GM19397 (cell line): ENCODE measurements around the gene PRDX5.
"Not testable (repeated sequence)": the region's sequence is repeated elsewhere in the genome, so short reads cannot be mapped to it uniquely, and the experiment has no call there.

ENCODE experiments used
- ATAC-seq: cut with Tn5 transposase; IDR thresholded peaks from one replicate; pipeline ENCODE4 v1.9.1; 2021; ENCODE audit warnings: mild to moderate bottlenecking, moderate library complexity; ENCODE audit not compliant: unreplicated experiment

The PRDX5 gene

DNA sequence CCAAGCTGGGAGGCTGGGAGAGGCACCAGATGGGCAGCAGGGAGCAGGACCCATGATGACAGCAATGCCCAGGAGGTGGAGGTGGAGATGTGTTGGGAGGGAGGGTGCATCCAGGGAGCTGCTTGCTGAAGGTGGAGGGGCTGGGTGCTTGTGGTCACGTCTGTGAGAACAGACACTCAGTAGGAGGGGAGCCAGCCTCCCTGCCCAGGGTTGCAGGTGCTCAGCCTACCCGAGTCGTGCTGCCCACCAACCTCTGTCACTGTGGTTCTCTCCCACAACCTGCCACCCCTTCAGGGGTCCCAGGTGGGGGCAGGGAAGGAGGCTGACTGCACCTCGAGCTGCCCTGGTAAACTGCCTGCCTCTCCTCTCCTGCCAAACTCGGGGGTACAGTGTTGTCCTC, 5.5 kb downstream of the PRDX5 start:
- no peak for ATAC-seq

DNA sequence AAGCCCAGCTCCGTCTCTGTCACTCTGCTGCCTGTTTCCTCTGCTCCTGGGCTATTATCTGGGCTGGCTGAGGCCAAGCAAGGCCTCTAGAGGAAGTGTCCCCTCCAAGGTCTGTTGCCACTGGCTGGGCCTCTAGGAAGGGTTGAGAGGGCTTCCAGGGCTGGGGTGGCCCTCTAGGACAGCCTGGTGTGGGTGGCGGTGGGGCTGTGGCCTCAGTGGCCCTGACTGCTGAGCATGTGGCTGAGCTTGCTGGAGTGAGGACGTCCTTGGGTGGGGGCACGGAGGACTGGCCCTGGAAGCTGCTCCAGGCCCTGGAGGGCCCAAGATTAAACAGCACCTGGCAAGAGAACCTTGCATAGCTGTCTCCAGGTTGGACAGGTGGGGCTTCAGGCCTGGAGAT, 6.1 kb downstream of the PRDX5 start:
- not testable (repeated sequence) for ATAC-seq

DNA sequence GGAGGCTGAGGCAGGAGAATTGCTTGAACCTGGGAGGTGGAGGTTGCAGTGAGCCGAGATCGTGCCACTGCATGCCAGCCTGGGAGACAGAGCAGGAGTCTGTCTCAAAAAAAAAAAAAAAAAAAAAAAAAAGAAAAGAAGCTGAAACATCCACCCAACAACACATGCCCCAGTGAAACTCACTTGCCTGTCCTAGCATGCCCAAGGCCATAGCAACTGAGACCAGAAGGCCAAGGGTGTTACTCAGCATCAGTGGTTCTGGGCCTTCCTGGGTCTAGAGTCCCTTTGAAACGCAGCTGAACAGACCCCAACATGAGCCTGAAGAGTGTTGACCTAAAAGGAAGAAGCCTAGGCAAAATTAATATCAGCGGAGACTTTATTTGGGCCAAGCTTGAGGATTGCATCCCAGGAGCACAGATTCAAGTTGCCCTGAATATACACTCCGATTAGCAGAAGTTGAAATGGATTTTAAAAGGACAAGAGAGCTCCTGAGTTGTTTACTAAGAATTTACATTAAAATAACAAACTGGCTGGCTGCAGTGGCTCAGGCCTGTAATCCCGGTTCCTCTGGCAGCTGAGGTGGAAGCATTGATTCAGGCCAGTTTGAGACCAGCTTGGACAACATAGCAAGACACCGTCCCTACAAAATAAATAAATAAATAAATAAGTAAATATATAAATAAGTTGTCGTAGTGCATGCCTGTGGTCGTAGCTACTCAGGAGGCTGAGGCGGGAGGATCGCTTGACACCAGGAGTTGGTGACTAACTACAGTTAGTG, 7.0 kb downstream of the PRDX5 start:
- no peak for ATAC-seq

DNA sequence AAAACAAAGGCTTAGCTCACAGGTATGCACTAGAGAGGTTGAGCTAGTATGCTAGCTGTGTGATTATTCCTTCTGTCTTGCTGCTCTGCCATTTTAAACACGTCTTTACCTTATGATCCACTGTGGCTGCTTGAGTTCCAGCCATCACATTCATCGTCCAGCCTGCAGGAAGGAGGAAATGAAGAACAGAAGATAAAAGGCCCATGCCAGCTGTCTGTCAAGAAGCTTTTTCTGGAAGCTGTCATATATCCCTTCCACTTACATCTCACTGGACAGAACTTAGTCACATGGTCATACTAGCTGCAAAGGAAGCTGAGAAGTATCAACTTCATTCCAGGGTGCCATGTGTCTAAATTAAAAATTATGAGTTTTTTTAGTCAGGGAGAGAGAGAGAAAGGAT, 9.5 kb downstream of the PRDX5 start:
- ATAC-seq, result no peak

DNA sequence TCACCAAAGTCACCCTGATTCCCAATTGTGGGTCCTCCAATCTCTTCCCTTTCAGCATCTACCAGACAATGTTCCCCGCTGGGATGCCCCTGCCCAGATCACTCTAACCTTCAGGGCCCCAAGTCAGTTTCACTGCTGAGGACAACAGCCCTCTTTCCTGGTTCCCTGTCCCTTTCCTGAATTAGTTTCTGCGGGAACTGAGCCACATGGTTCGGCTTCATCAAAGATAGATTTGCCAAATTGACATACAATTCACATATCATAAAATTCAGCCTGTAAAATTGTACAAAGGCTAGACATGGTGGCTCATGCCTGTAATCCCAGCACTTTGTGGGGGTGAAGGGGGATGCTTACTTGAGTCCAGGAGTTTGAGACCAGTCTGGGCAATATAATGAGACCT, 10.1 kb downstream of the PRDX5 start:
- no peak for ATAC-seq

DNA sequence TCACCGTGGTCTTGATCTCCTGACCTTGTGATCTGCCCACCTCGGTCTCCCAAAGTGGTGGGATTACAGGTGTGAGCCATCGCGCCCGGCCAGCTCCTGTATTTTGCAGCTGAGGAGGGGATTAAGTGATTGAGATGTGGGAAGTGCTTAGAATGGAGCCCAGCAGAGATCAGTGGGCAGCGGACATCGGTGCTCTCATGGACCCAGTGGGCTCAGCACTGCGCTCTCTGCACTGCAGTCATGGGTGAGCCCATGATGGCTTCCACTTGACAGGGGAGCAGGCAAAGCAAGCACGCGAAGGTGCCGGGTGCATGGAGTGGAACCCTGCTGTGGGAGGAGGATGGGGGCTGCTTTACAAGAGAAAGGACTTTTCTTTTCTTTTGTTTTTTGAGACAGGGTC, 13.0 kb downstream of the PRDX5 start:
- ATAC-seq, result no peak

DNA sequence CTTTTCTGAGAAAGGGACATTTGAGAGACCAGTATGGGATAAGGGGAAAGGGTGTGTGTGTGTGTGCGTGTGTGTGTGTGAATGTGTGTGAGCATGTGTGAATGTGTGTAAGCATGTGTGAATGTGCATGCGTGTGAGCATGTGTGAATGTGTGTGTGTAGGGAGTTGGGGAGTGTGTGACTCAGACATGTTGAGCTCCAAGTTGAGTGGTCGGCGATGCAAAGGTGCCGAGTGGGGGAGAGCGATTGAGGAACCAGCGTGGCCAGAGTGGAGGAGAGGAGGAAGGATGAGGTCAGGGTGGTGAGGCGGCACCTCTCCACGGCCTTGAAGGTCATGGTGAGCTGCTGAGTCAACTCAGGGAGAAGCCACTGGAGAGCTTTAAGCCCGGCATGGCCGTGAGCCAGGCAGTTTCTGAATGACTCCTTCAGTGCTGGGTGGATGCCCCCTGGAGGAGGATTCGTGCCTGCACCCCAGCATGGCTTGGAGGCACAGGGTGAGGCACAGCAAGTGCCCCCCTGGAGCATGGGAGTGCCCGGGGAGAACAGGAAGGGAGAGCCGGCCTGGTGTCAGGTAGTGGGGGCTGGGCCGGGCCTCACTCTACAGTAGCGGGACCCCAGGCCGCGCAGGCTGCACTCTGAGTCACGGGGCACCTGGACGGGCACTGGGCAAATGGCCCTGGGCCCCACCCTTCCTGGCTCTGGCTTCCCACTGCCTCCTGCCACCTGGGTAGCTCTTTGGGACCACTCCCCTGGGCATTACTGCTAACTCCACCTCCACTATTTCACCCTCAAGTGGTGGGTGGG, 13.8 kb downstream of the PRDX5 start:
- ATAC-seq, result no peak

DNA sequence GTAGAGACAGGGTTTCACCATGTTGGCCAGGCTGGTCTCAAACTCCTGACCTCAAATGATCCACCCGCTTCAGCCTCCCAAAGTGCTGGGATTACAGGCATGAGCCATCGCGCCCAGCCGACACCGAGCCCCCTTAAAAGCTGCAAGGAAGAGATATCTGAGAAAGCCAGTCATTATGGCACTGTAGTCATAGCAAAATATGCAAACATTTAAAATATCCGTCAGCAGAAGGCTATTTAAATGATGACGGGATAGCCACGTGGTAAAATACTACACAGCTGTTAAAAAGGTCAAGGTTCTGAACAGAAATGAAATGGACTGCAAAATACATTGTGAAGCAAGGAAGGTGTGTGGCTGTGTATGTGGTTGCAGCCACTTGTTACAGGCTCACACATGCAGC, 15.6 kb downstream of the PRDX5 start:
- no peak for ATAC-seq

DNA sequence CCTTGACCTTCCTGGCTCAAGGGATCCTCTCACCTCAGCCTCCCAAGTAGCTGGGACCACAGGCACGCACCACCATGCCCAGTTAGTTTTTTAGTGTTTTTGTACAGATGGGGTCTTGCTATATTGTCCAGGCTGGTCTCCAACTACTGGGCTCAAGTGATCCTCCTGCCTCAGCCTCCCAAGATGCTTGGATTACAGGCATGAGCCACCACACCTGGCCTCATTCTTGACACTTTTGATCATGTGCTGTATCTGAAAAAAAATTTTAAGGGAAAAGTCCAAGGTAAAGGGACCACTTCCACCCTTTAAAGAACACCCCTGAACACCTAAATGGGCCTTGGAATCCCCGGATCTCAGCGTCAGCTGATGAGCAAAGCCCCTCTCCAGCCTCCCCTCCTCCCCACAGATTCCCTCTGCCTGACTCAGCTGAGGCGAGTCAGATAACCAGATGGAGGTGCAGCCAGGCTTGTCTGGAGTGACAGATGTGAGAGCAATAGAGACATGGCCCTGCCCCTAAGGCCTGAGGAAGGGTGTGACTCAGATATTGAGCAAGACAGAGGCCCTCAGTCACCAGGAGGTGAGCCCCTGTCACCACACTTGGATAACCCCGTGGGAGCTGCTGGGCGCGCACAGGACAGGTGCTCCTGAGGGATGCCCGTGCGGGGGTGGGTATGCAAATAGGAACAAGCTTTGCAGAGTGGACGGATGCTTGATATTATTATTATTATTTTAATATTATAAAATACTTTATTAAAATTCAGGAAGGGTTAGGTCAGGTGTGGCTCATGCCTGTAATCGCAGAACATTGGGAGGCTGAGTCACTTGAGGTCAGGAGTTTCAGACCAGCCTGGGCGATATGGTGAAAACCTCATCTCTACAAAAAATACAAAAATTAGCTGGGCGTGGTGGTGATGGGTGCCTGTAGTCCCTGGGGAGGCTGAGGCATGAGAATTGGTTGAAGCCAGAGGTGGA, 17.1 kb downstream of the PRDX5 start:
- peak; percentile 83 for ATAC-seq

DNA sequence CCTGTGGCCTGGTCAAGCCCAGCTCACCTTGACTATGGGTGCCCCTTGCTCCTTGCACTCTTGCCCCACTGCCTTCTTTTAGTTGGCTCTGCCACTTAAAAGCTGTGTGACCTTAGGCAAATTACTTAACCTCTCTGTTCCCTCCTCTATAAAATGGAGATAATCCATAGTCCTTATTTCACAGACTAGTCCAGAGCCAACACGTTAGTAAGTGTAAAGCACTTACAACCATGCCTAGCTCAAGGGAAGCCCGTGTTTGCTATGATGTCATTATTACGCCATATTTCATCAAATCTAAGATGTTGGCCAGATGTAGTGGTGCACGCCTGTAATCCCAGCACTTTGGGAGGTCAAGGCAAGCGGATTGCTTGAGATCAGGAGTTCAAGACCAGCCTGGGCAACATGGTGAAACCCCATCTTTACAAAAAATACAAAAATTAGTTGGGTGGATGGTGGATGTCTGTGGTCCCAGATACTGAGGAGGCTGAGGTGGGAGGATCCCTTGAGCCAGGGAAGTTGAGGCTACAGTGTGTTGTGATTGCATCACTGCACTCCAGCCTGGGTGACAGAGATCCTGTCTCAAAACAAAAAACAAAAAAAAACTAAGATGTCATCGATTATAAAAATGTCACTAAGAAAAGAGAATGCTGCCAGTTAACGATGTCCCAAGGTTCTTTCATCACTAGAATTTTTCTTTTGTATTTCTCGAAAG, 19.8 kb downstream of the PRDX5 start:
- no peak for ATAC-seq

DNA sequence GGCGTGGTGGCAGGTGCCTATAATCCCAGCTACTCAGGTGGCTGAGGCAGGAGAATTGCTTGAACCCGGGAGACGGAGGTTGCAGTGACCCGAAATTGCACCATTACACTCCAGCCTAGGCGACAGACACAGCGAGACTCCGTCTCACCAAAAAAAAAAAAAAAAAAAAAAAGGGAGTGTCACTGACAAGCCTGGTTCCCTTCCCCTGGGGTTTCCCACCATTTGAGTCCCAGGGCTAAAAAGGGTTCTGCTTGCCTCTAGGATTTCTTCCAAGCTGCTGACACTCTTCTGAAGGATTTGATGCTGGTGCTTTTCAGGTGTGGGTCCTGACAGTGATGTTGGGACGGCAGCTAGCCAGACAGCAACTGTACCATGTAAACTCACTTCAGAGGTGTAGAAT, 20.8 kb downstream of the PRDX5 start:
- ATAC-seq, result no peak

DNA sequence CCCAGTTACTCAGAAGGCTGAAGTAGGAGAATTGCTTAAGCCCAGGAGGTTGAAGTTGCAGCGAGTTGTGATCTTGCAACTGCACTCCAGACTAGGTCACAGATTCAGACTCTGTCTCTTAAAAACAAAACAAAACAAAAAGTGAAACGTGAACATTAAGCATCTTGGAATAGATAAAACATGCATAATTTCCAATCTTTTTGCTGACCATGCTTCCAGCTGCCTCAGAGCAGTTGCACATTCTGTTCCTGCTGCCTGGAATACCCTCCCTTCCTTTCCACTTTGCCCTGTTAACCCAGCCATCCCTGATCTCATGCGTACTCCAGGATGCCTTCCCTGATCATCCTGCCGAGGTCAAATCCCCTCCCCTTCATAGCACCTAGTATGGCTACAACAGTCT, 21.4 kb downstream of the PRDX5 start:
- no peak for ATAC-seq

DNA sequence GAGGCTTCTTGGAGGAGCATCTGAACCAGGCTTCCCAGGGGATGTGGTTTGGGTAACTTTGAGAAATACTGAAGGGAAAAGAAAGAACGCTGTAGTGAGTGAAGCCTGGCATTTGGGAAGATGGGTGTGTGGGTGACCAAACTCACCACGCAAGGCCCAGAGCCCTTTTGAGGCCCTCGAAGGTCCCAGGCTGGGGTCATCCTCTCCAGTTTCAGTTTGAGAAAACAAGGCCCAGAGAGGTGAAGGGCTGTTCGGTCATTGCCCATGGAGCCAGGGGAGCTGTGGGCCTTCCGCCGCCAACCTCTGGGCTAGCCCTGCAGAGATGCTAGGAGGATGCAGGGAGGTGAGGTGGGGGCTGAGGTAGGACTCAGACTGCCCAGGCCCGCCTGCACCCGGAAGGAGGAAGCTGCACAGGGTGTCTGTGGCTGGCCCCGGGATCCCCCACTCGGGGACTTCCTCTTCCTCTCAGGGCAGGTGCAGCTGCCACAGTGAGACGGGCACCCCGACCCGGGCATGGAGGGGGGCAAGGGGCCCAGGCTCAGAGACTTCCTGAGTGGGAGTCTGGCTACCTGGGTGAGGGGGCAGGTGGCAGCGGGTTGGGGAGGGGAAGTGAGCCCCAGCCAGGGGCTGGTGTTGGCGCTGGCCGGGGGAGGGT, 22.0 kb downstream of the PRDX5 start, which contains the start of gene CCDC88B:
Gene CCDC88B, plus strand, starts transcription at position 451 of the 655 bp plus-strand sequence. Its CDS starts 63 bp downstream, at position 514.
- ATAC-seq, result peak; percentile 64

DNA sequence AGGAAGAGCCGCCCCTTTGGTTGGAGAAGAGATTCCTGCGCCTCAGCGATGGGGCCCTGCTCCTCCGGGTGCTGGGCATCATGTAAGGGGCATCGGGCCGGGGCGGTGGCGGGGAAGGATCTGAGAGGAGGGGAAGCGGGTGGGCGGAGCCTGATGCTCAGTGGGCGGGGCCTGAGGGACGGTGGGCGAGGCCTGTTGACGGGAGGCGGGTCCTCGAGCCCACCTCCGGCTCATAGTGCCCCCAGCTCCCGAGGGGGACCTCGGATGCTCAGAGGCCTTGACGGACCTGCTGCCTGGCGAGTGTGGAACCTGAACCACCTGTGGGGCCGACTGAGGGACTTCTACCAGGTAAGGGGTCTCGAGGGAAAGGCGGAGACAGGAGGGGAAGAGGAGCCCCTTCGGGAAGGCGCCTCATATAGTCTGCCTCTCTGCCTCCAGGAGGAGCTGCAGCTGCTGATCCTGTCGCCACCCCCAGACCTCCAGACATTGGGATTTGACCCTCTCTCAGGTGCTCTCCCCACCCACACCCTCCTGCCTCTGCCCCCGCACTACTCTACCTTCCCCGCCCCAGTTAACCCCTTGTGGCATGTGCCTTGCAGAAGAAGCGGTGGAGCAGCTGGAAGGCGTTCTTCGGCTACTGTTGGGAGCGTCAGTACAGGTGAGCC, 22.9 kb downstream of the PRDX5 start:
- ATAC-seq, result peak; percentile 36

DNA sequence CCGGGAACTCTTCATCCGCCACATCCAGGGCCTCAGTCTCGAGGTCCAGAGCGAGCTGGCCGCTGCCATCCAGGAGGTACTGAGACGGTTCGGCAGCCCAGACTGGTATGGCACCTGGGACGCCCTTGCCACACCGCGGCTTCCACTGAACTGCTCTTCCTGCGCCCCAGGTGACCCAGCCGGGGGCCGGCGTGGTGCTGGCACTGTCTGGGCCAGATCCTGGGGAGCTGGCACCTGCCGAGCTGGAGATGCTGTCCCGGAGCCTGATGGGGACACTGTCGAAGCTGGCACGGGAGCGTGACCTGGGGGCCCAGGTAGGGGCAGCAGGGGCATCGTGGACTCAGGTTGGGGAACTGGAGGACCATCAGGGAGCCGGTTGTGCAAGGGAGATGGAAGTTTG, 23.5 kb downstream of the PRDX5 start:
- no peak for ATAC-seq

DNA sequence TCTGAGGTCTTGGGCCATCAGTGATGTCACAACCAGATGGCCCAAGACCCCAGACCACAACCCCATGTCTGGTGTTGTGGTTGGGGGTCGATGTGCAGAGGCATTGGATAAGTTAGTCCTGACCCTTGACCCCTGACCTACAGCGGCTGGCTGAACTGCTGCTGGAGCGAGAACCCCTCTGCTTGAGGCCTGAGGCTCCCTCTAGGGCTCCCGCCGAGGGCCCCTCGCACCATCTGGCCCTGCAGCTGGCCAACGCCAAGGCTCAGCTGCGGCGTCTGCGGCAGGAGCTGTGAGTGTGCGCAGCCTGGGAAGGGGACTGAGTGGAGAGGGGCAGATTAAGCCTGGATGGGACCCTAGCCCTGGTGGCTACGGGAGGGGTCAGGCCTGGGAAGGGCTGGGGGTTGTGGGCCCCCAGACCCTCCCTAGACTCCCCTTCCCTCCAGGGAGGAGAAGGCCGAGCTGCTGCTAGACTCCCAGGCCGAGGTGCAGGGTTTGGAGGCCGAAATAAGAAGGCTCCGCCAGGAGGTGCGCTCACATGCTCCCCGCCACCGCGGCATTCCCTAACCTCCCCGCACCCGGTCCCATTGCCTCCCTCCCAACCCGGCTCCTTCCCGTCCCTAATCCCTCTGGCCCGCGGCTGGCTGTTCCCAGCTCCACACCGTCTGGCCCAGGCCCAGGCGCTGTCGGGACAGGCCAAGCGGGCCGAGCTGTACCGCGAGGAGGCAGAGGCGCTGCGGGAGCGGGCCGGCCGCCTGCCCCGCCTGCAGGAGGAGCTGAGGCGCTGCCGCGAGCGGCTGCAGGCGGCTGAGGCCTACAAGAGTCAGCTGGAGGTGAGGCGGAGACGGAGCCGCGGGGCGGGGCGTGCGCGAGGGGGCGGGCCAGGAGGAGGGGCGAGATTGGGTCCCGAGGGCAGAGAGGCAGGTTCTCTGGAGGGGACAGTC, 24.2 kb downstream of the PRDX5 start:
- ATAC-seq, result no peak

DNA sequence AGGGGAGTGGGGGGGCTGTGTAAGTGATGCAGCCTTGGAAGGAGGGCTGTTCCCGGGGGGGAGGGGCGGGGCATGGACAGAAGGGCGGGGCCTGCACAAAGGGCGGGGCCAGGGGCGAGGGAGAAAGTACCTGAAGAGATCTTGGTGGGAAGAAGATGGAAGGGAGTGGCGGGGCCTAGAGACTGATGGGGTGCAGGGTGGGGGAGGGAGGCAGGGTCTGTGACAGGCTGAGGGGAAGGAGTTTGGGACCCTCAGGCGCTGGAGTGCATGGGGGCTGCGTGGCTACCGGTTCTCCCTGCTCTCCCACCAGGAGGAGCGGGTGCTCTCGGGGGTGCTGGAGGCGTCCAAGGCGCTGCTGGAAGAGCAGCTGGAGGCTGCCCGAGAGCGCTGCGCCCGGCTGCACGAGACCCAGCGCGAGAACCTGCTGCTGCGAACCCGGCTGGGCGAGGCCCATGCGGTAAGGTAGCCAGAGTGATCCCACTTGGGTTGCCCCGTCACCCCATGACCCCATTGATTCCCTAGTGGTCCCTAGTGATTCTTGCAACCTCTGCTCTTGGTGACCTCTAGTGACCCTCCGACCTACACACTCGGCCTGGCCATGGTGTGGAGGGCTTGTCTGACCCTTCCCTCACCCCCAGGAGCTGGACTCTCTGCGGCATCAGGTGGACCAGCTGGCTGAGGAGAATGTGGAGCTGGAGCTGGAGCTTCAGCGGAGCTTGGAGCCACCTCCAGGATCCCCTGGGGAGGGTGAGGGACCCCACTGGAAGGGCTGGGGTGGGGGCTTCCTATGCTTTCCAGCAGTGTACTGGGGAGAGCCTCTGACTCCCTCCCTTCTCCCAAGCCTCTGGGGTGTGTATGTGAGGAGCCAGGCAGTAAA, 25.2 kb downstream of the PRDX5 start:
- ATAC-seq, result no peak
